Upper lobe of left lung (tissue), 6 donors: ENCODE measurements around the gene ZMYND11. TPM values are rescaled to one million over a fixed set of nuclear protein-coding genes. Genes with fewer than 3 reads are reported as not detected.

Experiments
- ATAC-seq, 2 donors: fragments of 200-7000 bp; cut with Tn5 transposase; one replicate each; pipeline ENCODE4 v1.9.1; 2022; ENCODE audit warnings: mild to moderate bottlenecking in 2 of 2, moderate library complexity in 2 of 2; ENCODE audit not compliant: low FRiP score in 2 of 2
- DNase-seq, 2 donors: peaks; one replicate each; pipeline ENCODE4 v3.0.0-alpha.2; 2019 to 2020
- H3K27ac ChIP-seq, 4 donors: fragments of 200-600 bp; sonication (generic); one replicate each; pipeline ENCODE4 v1.5.1; 2016 to 2019
- H3K27me3 ChIP-seq, 4 donors: fragments of 200-600 bp; sonication (generic); one replicate each; pipeline ENCODE4 v1.5.1; 2017 to 2019
- H3K36me3 ChIP-seq, 4 donors: fragments of 200-600 bp; sonication (generic); one replicate each; pipeline ENCODE4 v1.5.1; 2016 to 2019
- H3K4me1 ChIP-seq, 4 donors: fragments of 200-600 bp; sonication (generic); one replicate each; pipeline ENCODE4 v1.5.1; 2018 to 2019
- H3K4me3 ChIP-seq, 4 donors: fragments of 200-600 bp; sonication (generic); one replicate each; pipeline ENCODE4 v1.5.1; 2017 to 2019; ENCODE audit warnings: mild to moderate bottlenecking in 2 of 4, moderate library complexity in 1 of 4
- H3K9me3 ChIP-seq, 4 donors: fragments of 200-600 bp; sonication (generic); one replicate each; pipeline ENCODE4 v1.5.1; 2018 to 2019
- CTCF ChIP-seq, 6 experiments: fragments of 450-650 bp in 4 of 6; fragments of 200-600 bp in 2 of 6; sonication (generic) in 2 of 6; IDR thresholded peaks; one replicate each; pipeline ENCODE4 v1.5.1; 2016 to 2019; ENCODE audit warnings: antibody characterized with exemption in 6 of 6
- EP300 ChIP-seq, 4 donors: sonication (generic); formaldehyde crosslinking; IDR thresholded peaks; one replicate each; pipeline ENCODE4 v1.5.1; 2017; ENCODE audit warnings: antibody characterized with exemption in 4 of 4, control low read depth in 2 of 4
- POLR2A ChIP-seq, 4 donors: fragments of 450-650 bp; IDR thresholded peaks; one replicate each; pipeline ENCODE4 v1.5.1; 2016 to 2017; ENCODE audit warnings: antibody characterized with exemption in 4 of 4, mild to moderate bottlenecking in 2 of 4
- POLR2AphosphoS5 ChIP-seq, 2 donors: sonication (generic); formaldehyde crosslinking; IDR thresholded peaks; one replicate each; pipeline ENCODE4 v1.5.1; 2017; ENCODE audit warnings: antibody characterized with exemption in 2 of 2
- WGBS, 2 donors: methylation state at CpG; one replicate each; pipeline ENCODE4 v1.1.5; 2017 to 2018; 5-methylcytosine and 5-hydroxymethylcytosine counted together
- total RNA-seq, 6 donors: library from RNA; depleted of rRNA in 4 of 6; stranded (reverse); fragments of >200 nt in 4 of 6; gene quantifications; one replicate each; pipeline versions ENCODE4 v1.1.0 to v1.2.1, GENCODE V29; 2016 to 2021
- donor health status: DM: no; HTN: no; CAD: no; lungs with moderate emphysema.
- donor health status: DM: no; HTN: yes; CAD: no; lungs with severe emphysema.

ZMYND11 gene
- total RNA-seq, 6 donors from 2014 or later: 46.1 to 76.5 (median 63.4) TPM

DNA sequence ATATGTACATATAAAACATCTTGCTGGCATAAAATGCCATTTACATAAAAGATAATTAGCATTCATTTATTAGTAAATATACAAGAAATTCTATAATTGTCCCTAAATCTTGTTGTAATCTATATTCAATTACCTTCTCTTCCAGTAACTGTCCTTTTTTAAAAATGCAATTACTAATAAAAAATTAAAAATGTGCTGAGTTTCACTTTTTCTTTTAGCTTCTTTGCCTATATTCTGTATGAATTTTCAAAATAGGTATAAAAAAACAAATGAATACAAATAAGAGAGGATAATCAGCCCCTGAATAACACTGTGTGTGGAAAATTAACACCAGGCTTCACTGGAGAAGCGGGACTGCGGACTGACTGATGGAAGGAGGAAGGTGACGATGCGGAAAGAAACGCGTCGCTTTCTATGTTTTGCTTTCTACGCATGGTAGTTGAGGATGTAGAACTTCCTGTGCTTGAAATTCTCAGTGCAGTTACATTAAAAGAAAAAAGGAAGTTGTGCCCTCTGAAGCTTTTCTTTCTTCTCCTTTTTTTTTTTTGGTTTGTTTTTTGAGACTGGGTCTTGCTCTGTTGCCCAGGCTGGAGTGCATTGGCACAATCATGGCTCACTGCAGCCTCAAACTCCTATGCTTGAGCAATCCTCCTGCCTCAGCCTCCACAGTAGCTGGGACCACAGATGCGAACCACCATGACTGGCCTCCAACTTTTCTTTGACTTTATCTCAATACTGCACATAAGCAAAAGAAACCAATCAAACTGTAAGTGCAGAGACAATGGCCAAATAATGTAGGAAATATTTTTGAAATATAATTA lies 7.4 kb upstream of the ZMYND11 start:
- Histone ChIP-seq H3K27me3 (no peaks in the 10 kb centered on the region), H3K4me3 (peak overlapping the region in 1 of 4 donors; percentile 10), H3K36me3 (no peaks in the 10 kb centered on the region), H3K27ac (no peak overlapping the region), H3K4me1 (peaks cover 0 to 4% (median 0%) of the 10 kb centered on the region in 4 donors), H3K9me3 (no peaks in the 10 kb centered on the region)
- WGBS, 2 donors: 30 to 42% methylated on average over 9 of the region's 9 CpGs
- ATAC-seq (peak in 1 of 2 donors; percentile 79), DNase-seq (peak in 1 of 2 donors; percentile 38)
- no peak for TF ChIP-seq POLR2A (IDR thresholded peaks at IDR 0.05)
- no peak for TF ChIP-seq EP300 (IDR thresholded peaks at IDR 0.05)

GRCh38 chr10:129810-130209 lies 5.4 kb upstream of the ZMYND11 start:
- Histone ChIP-seq H3K4me1 (peaks cover 11 to 19% (median 15%) of the 10 kb centered on the region in 4 donors), H3K27ac (no peak overlapping the region), H3K36me3 (no peaks in the 10 kb centered on the region), H3K4me3 (no peak overlapping the region), H3K27me3 (peaks cover 0 to 3% (median 0%) of the 10 kb centered on the region in 4 donors), H3K9me3 (no peaks in the 10 kb centered on the region)
- no peak for TF ChIP-seq POLR2A (IDR thresholded peaks at IDR 0.05)
- WGBS, 2 donors: 50 to 58% methylated on average over 4 of the region's 4 CpGs
- no peak for ATAC-seq
- DNase-seq: no peak

GRCh38 chr10:132946-133898 lies 2.0 kb upstream of the ZMYND11 start:
- ATAC-seq: no peak
- peaks cover 0 to 3% (median 0%) of the 10 kb centered on the region in 4 donors for H3K27me3 ChIP-seq
- no peaks in the 10 kb centered on the region for H3K9me3 ChIP-seq
- H3K4me3 ChIP-seq: no peak overlapping the region
- no peaks in the 10 kb centered on the region for H3K36me3 ChIP-seq
- DNase-seq: no peak
- H3K4me1 ChIP-seq: peaks cover 26 to 32% (median 28%) of the 10 kb centered on the region in 4 donors
- TF ChIP-seq EP300 (IDR thresholded peaks at IDR 0.05) (no peak), CTCF (IDR thresholded peaks at IDR 0.05) (no peak), POLR2AphosphoS5 (IDR thresholded peaks at IDR 0.05) (no peak), POLR2A (IDR thresholded peaks at IDR 0.05) (no peak)
- WGBS, 2 donors: 72% methylated on average over 10 of the region's 10 CpGs
- peak overlapping the region in 1 of 4 donors; percentile 99 for H3K27ac ChIP-seq

- H3K27ac ChIP-seq: peak overlapping the region; percentile 94 to 99 (median 96)
- WGBS, 2 donors: 0 to 1% methylated on average over 37 to 62 of the region's 84 CpGs
- H3K9me3 ChIP-seq: no peaks in the 10 kb centered on the region
- peak overlapping the region; percentile 31 to 87 (median 78) for H3K4me3 ChIP-seq
- peak in 1 of 2 donors; percentile 69 for ATAC-seq
- peaks cover 26 to 34% (median 30%) of the 10 kb centered on the region in 4 donors for H3K4me1 ChIP-seq
- peak in 1 of 4 donors; percentile 70 for TF ChIP-seq POLR2A (IDR thresholded peaks at IDR 0.05)
- peak; percentile 14 to 73 (median 44) for TF ChIP-seq CTCF (IDR thresholded peaks at IDR 0.05)
- TF ChIP-seq EP300 (IDR thresholded peaks at IDR 0.05): no peak
- peak in 1 of 2 donors; percentile 21 for TF ChIP-seq POLR2AphosphoS5 (IDR thresholded peaks at IDR 0.05)
- peaks cover 0 to 3% (median 0%) of the 10 kb centered on the region in 4 donors for H3K27me3 ChIP-seq
- H3K36me3 ChIP-seq: no peaks in the 10 kb centered on the region
- DNase-seq: peak in 1 of 2 donors; percentile 93
These were observed 766 bp upstream of the ZMYND11 start for GRCh38 chr10:134247-135131.
